GM10266 (cell line): ENCODE results near the gene AATF.
"Not testable (repeated sequence)": the region's sequence is repeated elsewhere in the genome, so short reads cannot be mapped to it uniquely, and the experiment has no call there.

Experiments
- DNase-seq: peaks from one replicate; pipeline ENCODE4 v3.0.0; 2012; ENCODE audit errors: extremely low spot score
- CTCF ChIP-seq: IDR thresholded peaks from 2 replicates; pipeline ENCODE4 v1.5.1; 2012; ENCODE audit warnings: mild to moderate bottlenecking, low read depth; ENCODE audit not compliant: control insufficient read depth, insufficient read depth; ENCODE audit errors: missing control alignments

AATF gene

GRCh38 chr17:37067555-37068111 lies 118.9 kb downstream of the AATF start:
- TF ChIP-seq CTCF, result no peak
- no peak for DNase-seq

- no peak for DNase-seq
- TF ChIP-seq CTCF, result no peak
These were observed 119.5 kb downstream of the AATF start for GRCh38 chr17:37068266-37068665.

DNA sequence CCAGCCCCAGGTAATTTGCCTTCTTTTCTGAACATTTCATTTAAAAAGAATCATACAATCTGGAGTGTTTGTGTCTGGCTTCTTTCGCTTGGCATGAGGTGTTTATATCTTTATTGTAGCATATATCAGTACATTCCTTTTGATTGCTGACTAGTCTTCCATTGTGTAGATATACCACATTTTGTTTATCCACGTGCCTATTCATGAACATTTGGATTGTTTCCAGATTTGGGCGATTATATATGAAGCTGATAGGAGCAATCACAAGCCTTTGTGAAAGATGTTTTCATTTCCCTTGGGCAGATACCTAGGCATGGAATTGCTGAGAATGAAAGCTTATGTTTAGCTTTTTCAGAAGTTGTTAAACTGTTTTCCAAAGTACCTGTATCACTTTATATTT lies 120.3 kb downstream of the AATF start:
- no peak for TF ChIP-seq CTCF

DNA sequence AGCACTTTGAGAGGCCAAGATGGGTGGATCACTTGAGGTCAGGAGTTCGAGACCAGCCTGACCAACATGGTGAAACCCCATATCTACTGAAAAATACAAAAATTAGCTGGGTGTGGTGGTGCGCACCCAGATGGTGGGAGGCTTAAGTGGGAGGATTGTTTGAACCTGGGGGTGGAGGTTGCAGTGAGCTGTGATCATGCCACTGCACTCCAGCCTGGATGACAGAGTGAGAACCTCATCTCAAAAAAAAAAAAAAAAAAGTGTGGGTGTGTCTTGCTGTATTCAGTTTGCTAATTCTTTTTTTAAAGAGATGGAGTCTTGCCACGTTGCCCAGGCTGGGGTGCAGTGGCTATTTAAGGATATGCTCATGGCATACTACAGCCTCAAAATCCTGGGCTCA lies 124.7 kb downstream of the AATF start:
- not testable (repeated sequence) for DNase-seq

More for the DNA sequence above, 120.3 kb downstream of the AATF start:
- no peak for DNase-seq

DNA sequence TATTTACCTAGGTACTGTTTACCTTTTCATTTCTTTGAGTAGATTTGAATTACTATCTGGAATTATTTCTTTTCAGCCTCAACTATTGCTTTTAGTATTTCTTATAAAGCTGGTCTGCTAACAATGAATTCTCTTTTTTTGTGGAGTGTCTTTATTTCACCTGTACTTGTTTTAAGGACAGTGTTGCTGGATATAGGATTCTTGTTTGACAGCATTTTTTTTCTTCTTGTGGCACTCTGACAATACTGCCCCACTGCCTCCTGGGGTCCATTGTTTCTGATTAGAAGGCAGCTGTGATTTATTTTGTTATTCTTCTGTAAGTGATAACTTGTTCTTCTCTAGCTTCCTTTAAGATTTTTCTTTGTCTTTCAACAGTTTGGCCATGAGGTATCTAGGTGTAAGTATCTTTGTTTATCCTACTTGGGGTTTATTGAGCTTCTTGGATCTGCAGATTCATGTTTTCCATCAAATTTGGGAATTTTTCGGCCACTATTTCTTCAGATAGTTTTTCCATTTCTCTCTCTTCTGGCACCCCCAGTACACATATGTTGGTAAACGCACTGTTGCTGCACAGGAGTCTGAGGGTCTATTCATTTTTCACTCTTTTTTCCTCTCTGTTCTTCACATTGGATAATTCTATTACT lies 130.4 kb downstream of the AATF start:
- no peak for TF ChIP-seq CTCF
- no peak for DNase-seq

DNA sequence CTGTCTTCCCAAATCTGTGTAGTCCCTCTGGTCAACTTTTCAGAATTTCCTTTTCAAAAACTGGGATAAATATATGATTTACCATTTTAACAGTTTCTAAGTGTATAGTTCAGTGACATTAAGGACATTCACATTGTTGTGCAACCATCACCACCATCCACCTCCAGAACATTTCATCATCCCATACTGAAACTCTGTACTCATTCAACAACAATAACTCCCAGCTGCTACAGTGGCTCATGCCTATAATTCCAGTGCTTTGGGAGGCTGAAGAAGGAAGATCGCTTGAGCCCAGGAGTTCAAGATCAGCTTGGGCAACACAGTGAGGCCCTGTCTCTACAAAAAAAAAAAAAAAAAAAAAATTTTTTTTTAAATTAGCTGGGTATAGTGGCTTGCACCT lies 131.0 kb downstream of the AATF start:
- no peak for TF ChIP-seq CTCF
- DNase-seq, result no peak

DNA sequence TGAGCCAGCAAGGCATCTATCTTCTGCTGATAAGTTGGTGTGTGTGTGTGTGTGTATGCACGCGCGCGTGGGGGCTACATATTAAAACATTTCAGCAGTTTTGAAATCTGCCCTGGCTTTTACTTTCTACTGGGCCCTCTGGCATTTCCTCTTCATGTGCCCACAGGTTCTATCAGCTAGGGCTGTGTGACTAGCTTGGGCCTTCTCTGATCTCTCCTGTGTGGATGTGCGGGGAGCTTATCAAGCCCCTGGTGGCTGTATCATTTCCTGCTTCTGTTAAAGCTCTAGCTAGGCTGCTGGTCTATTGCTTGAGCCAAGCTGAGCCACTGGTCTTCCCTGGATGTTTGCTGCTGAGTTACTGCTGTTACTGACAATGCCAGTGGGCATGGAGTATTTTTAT lies 132.5 kb downstream of the AATF start:
- no peak for DNase-seq
- no peak for TF ChIP-seq CTCF

DNA sequence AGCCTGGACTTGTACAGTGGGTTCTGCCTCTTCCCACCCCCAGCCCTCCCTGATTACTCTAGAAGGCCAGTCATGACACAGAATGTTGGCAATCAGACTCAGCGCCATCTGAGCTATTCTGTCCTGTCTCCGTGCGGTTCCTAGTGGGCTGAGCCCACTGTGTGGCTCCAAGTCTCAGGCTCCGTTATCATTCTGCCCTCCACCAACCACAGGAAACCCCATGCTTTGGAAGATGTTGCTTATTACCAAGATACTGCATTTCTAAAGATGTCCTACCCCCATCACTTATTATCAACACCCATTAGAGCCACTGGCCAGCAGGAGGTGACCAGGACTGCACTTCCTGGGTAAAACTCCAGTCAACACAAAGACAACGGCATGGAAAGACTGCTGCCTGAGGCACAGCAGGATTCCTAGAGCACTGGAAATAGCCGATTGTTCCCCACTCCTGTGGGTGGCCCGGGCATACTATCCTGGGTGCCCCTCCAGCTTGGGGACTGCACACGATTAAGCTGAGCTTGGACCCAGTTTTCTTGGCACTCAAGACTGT lies 133.6 kb downstream of the AATF start:
- no peak for DNase-seq
- TF ChIP-seq CTCF, result no peak
